Skeletal muscle tissue (tissue), 4 donors: ENCODE measurements around the gene FCRL6. TPM values are rescaled to one million over a fixed set of nuclear protein-coding genes. Genes with fewer than 3 reads are reported as not detected.

Experiments
- H3K27ac ChIP-seq: one replicate; pipeline ENCODE4 v1.7.0; 2013; ENCODE audit warnings: mild to moderate bottlenecking, low read depth, low read length, inconsistent platforms
- H3K27me3 ChIP-seq, 3 donors: one replicate each; pipeline ENCODE4 v1.7.0; 2013; ENCODE audit warnings: low read length in 3 of 3; ENCODE audit not compliant: control insufficient read depth in 3 of 3, insufficient read depth in 3 of 3
- H3K36me3 ChIP-seq, 3 donors: one replicate each; pipeline ENCODE4 v1.7.0; 2013; ENCODE audit warnings: low read length in 3 of 3; ENCODE audit not compliant: control insufficient read depth in 3 of 3, insufficient read depth in 3 of 3
- H3K4me1 ChIP-seq, 3 donors: one replicate each; pipeline ENCODE4 v1.7.0; 2013; ENCODE audit warnings: low read length in 3 of 3, mild to moderate bottlenecking in 3 of 3; ENCODE audit not compliant: control insufficient read depth in 3 of 3, insufficient read depth in 3 of 3
- H3K4me3 ChIP-seq, 3 donors: one replicate each; pipeline ENCODE4 v1.7.0; 2013; ENCODE audit warnings: low read length in 3 of 3
- H3K9ac ChIP-seq, 3 donors: one replicate each; pipeline ENCODE4 v1.7.0; 2013; ENCODE audit warnings: low read length in 3 of 3, mild to moderate bottlenecking in 3 of 3, moderate library complexity in 2 of 3, low read depth in 1 of 3
- H3K9me3 ChIP-seq, 3 donors: one replicate each; pipeline ENCODE4 v1.7.0; 2013; ENCODE audit warnings: low read length in 3 of 3; ENCODE audit not compliant: control insufficient read depth in 3 of 3
- total RNA-seq: library from RNA; depleted of rRNA; stranded (reverse); fragments of >200 nt; gene quantifications from one replicate; pipeline ENCODE4 v1.2.3, GENCODE V29; 2014
- donor health status: Osteomylitis.

Gene FCRL6
- total RNA-seq, 1 donor from 2014 or later: not detected

- Histone ChIP-seq H3K9me3 (no peaks in the 10 kb centered on the region), H3K4me1 (peaks cover 0 to 2% (median 0%) of the 10 kb centered on the region in 3 donors), H3K9ac (no peak overlapping the region), H3K27me3 (no peaks in the 10 kb centered on the region), H3K27ac (no peak overlapping the region), H3K4me3 (no peak overlapping the region), H3K36me3 (peaks cover 0 to 4% (median under 1%) of the 10 kb centered on the region in 3 donors)
Measured at GRCh38 chr1:159845751-159846629, 43.8 kb downstream of the FCRL6 start.

GRCh38 chr1:159847231-159847630 is 45.1 kb downstream of the FCRL6 start:
- H3K9me3 ChIP-seq: no peaks in the 10 kb centered on the region
- H3K9ac ChIP-seq: no peak overlapping the region
- no peaks in the 10 kb centered on the region for H3K36me3 ChIP-seq
- H3K27ac ChIP-seq: no peak overlapping the region
- no peak overlapping the region for H3K4me3 ChIP-seq
- H3K4me1 ChIP-seq: no peaks in the 10 kb centered on the region
- H3K27me3 ChIP-seq: no peaks in the 10 kb centered on the region

- Histone ChIP-seq H3K36me3 (no peaks in the 10 kb centered on the region), H3K9me3 (no peaks in the 10 kb centered on the region), H3K4me1 (no peaks in the 10 kb centered on the region), H3K27ac (no peak overlapping the region), H3K4me3 (no peak overlapping the region), H3K27me3 (no peaks in the 10 kb centered on the region), H3K9ac (no peak overlapping the region)
Measured at GRCh38 chr1:159848326-159848725, 46.2 kb downstream of the FCRL6 start.

GRCh38 chr1:159849626-159850366 is 47.6 kb downstream of the FCRL6 start:
- no peaks in the 10 kb centered on the region for H3K36me3 ChIP-seq
- no peak overlapping the region for H3K9ac ChIP-seq
- H3K4me1 ChIP-seq: no peaks in the 10 kb centered on the region
- H3K27ac ChIP-seq: no peak overlapping the region
- H3K27me3 ChIP-seq: no peaks in the 10 kb centered on the region
- H3K9me3 ChIP-seq: no peaks in the 10 kb centered on the region
- H3K4me3 ChIP-seq: no peak overlapping the region

GRCh38 chr1:159851407-159851806 is 49.2 kb downstream of the FCRL6 start:
- Histone ChIP-seq H3K4me3 (no peak overlapping the region), H3K9ac (no peak overlapping the region), H3K4me1 (peaks cover 0 to 4% (median 2%) of the 10 kb centered on the region in 3 donors), H3K36me3 (no peaks in the 10 kb centered on the region), H3K27me3 (no peaks in the 10 kb centered on the region), H3K27ac (no peak overlapping the region), H3K9me3 (no peaks in the 10 kb centered on the region)

GRCh38 chr1:159853417-159854115 is 51.4 kb downstream of the FCRL6 start:
- Histone ChIP-seq H3K4me3 (peak overlapping the region; percentile 71 to 86 (median 79)), H3K36me3 (no peaks in the 10 kb centered on the region), H3K27ac (peak overlapping the region; percentile 84), H3K4me1 (peaks cover 0 to 4% (median 2%) of the 10 kb centered on the region in 3 donors), H3K9ac (peak overlapping the region; percentile 69 to 91 (median 83)), H3K27me3 (no peaks in the 10 kb centered on the region), H3K9me3 (no peaks in the 10 kb centered on the region)

- H3K27me3 ChIP-seq: no peaks in the 10 kb centered on the region
- peak overlapping the region; percentile 71 to 86 (median 79) for H3K4me3 ChIP-seq
- no peaks in the 10 kb centered on the region for H3K36me3 ChIP-seq
- H3K9me3 ChIP-seq: no peaks in the 10 kb centered on the region
- H3K4me1 ChIP-seq: peaks cover 0 to 4% (median 2%) of the 10 kb centered on the region in 3 donors
- peak overlapping the region; percentile 69 to 91 (median 83) for H3K9ac ChIP-seq
- H3K27ac ChIP-seq: peak overlapping the region; percentile 84
Measured at GRCh38 chr1:159854116-159854692, 52.0 kb downstream of the FCRL6 start.

GRCh38 chr1:159854693-159855192 is 52.6 kb downstream of the FCRL6 start:
- Histone ChIP-seq H3K36me3 (no peaks in the 10 kb centered on the region), H3K4me3 (peak overlapping the region; percentile 71 to 86 (median 79)), H3K4me1 (peaks cover 0 to 4% (median 2%) of the 10 kb centered on the region in 3 donors), H3K9me3 (no peaks in the 10 kb centered on the region), H3K27me3 (no peaks in the 10 kb centered on the region), H3K9ac (peak overlapping the region; percentile 69 to 91 (median 83)), H3K27ac (peak overlapping the region; percentile 84)

- no peak overlapping the region for H3K27ac ChIP-seq
- H3K9me3 ChIP-seq: no peaks in the 10 kb centered on the region
- peaks cover 0 to 4% (median 2%) of the 10 kb centered on the region in 3 donors for H3K4me1 ChIP-seq
- H3K36me3 ChIP-seq: no peaks in the 10 kb centered on the region
- H3K27me3 ChIP-seq: no peaks in the 10 kb centered on the region
- H3K9ac ChIP-seq: no peak overlapping the region
- peak overlapping the region in 1 of 3 donors; percentile 86 for H3K4me3 ChIP-seq
Measured at GRCh38 chr1:159855709-159856108, 53.5 kb downstream of the FCRL6 start.
